NCI-H460 (cell line): ENCODE measurements around the gene HPDL. TPM values are rescaled to one million over a fixed set of nuclear protein-coding genes. Genes with fewer than 3 reads are reported as not detected.
"Not testable (repeated sequence)": the region's sequence is repeated elsewhere in the genome, so short reads cannot be mapped to it uniquely, and the experiment has no call there.

Experiments used
- DNase-seq: peaks from one replicate; pipeline ENCODE4 v3.0.0-alpha.2; 2016; ENCODE audit warnings: low read depth; ENCODE audit errors: extremely low read depth
- polyA plus RNA-seq: library from polyadenylated mRNA; depleted of rRNA; stranded (reverse); fragments of >200 nt; gene quantifications from 2 replicates; pipeline ENCODE4 v1.2.3, GENCODE V29; 2014; cell fraction: nucleus; rRNA removed
- total RNA-seq: library from RNA; depleted of rRNA; stranded (reverse); fragments of >200 nt; shearing (Covaris generic); gene quantifications from 2 replicates; pipeline ENCODE4 v1.2.3, GENCODE V29; 2014; rRNA removed

Gene HPDL
- 2.9 TPM in 2 replicates for total RNA-seq
- polyA plus RNA-seq: 31.4 and 42.6 TPM in 2 replicates

- DNase-seq: peak; percentile 36
Measured at GRCh38 chr1:45326627-45327623, at the start of gene HPDL. HPDL (plus strand) TSS chr1:45326895; CDS start chr1:45327149, 254 bp downstream.

DNA sequence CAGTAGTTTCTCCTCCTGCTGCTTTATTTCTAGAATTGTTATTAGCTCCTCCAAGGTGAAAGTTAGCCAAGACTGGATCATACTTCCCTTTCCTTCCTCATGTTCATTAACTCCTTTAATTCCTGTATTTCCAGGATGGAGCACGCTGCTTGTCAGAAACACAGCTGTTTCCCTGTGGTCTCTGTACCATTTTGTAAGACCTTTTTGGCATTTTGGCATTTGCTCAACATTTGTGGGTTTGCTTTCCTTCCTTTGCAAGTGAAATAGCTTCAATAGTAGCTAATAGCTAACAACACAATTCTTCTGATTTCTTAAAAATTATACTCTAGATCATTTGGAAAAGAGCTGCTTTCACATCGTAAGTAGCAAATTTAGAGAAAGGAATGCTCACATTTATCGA is 44.3 kb upstream of the HPDL start:
- no peak for DNase-seq

- DNase-seq: not testable (repeated sequence)
Measured at GRCh38 chr1:45284858-45285257, 41.8 kb upstream of the HPDL start.

DNA sequence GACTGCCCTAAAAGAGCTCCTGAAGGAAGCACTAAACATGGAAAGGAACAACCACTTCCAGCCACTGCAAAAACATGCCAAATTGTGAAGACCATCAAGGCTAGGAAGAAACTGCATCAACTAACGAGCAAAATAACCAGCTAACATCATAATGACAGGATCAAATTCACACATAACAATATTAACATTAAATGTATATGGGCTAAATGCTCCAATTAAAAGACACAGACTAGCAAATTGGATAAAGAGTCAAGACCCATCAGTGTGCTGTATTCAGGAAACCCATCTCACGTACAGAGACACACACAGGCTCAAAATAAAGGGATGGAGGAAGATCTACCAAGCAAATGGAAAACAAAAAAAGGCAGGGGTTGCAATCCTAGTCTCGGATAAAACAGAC is 40.2 kb upstream of the HPDL start:
- not testable (repeated sequence) for DNase-seq

GRCh38 chr1:45291002-45291401 is 35.7 kb upstream of the HPDL start:
- not testable (repeated sequence) for DNase-seq

DNA sequence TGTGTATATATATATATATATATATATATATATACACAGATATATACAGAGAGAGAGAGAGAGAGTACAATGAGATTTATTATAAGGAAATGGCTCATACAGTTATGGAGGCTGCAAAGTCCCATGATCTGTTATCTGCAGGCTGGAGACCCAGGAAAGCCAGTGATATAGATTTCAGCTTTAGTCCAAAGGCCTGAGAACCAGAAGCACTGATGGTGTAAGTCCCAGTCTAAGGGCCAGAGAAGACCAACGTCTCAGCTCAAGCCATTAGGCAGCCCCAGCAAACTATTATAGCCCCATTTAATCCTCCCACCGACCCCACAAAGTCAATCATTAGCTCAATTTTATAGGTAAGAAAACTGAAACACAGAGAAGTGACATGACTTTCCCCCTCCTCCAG is 35.0 kb upstream of the HPDL start:
- no peak for DNase-seq

DNA sequence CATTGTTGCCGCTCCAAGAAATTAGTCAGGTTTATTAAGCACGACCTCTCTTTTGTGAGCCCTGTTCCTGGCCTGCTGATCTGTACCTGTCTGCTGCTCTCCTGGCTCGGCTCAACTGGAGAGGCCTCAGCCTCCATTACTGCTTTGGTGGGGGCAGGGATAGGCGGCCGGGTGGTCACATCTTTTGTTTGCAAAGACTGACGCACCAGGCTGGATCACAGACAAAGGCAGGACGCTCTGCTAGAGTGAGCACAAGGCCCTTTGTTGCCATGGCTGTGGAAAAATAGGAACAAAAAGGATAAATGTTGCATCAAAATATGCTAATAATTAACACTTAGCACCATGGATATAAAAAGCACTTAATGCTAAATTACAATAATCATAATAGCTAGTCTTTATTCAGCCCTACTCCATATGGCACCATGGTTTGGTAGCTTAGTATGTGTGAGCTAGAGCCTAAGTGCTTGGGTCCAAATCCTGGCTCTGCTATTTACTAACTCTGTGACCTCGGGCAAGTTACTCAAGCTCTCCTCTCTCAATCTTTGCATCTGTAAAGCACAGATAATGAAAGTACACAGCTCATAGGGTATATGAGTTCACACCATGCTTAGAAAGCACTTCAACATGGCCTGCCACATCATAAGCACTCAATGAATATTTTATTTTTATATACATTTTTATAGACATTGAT is 28.9 kb upstream of the HPDL start:
- DNase-seq: no peak

- DNase-seq: no peak
Measured at GRCh38 chr1:45299296-45299695, 27.4 kb upstream of the HPDL start.

DNA sequence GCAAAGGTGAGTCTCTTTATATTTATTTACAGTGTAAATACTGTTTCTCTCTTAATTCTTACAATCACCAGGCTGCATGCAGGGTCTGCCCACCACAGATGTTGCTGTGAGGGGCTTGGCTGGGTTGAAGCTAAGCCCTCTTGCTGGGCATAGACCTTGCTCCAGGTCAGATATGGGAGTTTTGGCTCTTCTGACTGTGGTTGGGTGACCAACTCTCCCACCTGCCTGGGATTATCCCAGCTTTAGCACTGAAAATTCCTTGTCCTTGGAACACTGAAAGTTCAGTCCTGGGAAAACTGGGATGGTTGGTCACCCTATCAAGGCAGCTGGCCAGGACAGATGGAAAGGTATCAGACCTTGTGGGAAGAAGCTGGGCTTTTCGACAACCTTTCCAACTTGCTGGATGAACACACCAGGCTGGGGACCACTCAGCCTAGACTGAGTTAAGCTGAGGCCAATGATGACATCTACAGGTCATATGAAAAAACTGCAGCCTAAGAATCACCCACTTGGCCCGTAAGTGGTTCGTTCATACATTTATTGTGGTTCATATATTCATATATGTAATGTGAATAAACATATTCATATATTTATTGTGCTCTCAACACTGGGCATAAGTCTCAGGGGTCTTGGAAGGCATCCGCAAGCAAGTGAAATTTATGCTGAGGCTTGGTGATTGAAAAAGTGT is 26.6 kb upstream of the HPDL start:
- peak; percentile 65 for DNase-seq

DNA sequence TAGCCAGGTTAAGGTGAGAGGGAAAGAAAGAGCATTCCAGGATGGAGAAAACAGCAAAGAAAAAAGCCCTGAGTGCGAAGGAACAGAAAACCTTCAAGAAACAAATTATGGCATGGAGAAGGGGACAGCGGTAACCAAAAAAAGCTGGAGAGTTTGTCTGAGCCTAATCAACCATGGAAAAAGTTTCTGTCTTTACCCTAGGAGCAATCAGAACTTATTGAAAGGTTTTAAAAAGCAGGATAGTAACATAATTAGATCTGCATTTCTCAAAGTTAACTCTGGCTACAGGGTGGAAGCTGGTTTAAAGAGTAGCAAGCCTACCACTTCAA is 26.1 kb upstream of the HPDL start:
- no peak for DNase-seq

DNA sequence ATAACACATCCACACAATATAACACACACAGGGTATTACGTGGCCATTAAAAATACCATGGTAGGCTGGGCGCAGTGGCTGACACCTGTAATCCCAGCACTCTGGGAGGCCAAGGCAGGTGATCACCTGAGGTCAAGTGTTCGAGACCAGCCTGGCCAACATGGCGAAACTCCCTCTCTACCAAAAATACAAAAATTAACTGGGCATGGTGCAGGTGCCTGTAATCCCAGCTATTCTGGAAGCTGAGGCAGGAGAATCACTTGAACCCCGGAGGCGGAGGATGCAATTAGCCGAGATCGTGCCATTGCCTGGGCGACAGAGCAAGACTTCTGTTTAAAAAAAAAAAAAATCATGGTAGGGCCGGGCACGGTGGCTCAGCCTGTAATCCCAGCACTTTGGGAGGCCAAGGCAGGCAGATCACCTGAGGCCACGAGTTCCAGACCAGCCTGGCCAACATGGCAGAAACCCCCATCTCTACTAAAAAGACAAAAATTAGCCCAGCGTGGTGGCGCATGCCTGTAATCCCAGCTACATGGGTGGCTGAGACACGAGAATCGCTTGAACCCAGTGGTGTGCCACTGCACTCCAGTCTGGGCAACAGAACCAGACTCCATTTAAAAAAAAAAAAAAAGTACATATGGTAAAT is 24.1 kb upstream of the HPDL start:
- no peak for DNase-seq

GRCh38 chr1:45303520-45304310 is 23.0 kb upstream of the HPDL start:
- peak; percentile 93 for DNase-seq

DNA sequence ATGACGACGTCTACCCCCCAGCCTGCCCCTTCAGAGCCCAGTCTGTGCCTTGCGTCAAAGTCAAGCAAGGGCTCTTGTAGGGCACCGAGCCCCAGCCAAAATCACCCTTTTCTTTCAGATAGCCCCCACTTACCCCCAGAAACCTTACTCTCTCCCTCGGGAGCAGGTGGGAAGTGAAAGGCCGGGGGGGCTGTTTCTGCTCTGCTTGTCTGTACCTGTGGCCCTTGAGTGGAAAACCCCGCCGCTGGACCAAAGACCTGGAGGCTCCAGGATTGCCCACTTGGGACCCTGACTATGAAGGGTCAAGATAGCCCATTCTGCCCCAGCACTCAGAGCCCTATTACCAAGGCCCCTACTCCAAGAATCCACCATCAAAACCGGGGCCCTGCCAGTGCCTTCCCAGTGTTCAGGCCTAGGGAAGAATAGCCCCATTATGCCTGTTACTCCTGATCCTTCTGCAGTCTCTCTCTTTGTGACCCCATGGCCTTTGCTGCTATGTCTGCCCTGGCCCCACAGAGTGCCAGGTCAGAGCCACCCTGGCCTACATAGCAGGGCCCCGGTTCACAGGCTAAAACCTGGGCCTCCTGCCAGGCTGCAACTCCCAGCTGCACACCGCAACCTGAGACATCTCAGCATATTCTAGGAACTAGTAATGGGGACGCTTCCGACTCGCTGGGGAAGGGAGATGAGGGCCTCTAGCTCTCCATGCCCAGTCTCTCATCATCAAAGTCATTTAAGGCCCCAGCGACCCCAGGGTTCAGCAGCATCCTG is 22.2 kb upstream of the HPDL start:
- DNase-seq: no peak

GRCh38 chr1:45305231-45305630 is 21.5 kb upstream of the HPDL start:
- no peak for DNase-seq

DNA sequence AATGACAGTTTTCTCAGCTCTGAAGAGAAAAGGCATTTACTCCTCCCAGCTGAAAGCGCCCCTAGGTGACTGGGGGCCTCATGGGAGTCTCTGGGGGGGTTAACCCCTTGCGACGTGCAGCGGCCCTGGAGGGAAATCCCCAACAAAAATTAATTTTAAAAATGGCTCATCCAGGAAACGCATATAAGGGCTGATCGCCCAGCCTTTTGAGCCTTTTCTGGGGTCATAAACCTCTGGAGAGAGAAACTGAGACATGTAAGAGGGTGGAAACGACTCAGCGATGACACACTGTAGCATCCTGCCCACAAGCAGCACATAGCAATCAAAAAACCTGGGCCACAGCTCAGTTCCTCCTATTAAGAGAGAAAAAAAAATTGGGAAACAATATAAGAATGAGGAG is 20.4 kb upstream of the HPDL start:
- DNase-seq: no peak

- DNase-seq: no peak
Measured at GRCh38 chr1:45306905-45307304, 19.8 kb upstream of the HPDL start.

- DNase-seq: no peak
Measured at GRCh38 chr1:45314266-45314665, 12.4 kb upstream of the HPDL start.

GRCh38 chr1:45317166-45317565 is 9.5 kb upstream of the HPDL start:
- no peak for DNase-seq

GRCh38 chr1:45319761-45320160 is 6.9 kb upstream of the HPDL start:
- DNase-seq: no peak
